ENCODE measurements around the gene ZDHHC13. TPM values are rescaled to one million over a fixed set of nuclear protein-coding genes. Genes with fewer than 3 reads are reported as not detected.

Gene ZDHHC13
- total and polyA plus RNA-seq, 2 donors (not counting 1 experiment from before 2014, with no cell fraction given), result 8.8 to 21.7 TPM

- no peaks in the 10 kb centered on the region for H3K36me3 ChIP-seq (replicated peaks in 1 of 2; ENCODE audit: control extremely low read depth in 1 of 2, control insufficient read depth in 1 of 2, extremely low read depth in 1 of 2, insufficient read depth in 2 of 2, low read length in 1 of 2)
- no peaks in the 10 kb centered on the region for H3K4me1 ChIP-seq (ENCODE audit: control insufficient read depth in 2 of 2, insufficient read depth in 2 of 2, low read length in 2 of 2)
- peaks cover 0 to 3% (median 0%) of the 10 kb centered on the region in 4 experiments for H3K27me3 ChIP-seq (replicated peaks in 1 of 4; ENCODE audit: control extremely low read depth in 1 of 4, control insufficient read depth in 3 of 4, insufficient read depth in 4 of 4, low read length in 3 of 4)
- H3K4me3 ChIP-seq (ENCODE audit: control extremely low read depth in 1 of 5, extremely low read depth in 1 of 5, insufficient read depth in 1 of 5, low read depth in 2 of 5, low read length in 4 of 5), result no peak overlapping the region
- ATAC-seq (ENCODE audit: low read depth) (no peak), DNase-seq (no peak)
- 100% methylated on average over 1 of the region's 4 CpGs for WGBS (ENCODE audit: insufficient coverage)
- no peak overlapping the region for H2AFZ ChIP-seq (ENCODE audit: insufficient read depth, low read depth, low read length, poor library complexity, severe bottlenecking)
- Mint-ChIP-seq H3K9me3 (ENCODE audit: insufficient read depth) (no peaks in the 10 kb centered on the region), H3K4me1 (no peaks in the 10 kb centered on the region), H3K4me3 (no peak overlapping the region), H3K27ac (no peak overlapping the region), H3K27me3 (no peaks in the 10 kb centered on the region)
- H4K20me1 ChIP-seq (ENCODE audit: control insufficient read depth, insufficient read depth, low read length, poor library complexity, severe bottlenecking), result no peaks in the 10 kb centered on the region
- intact Hi-C loops (cut with micrococcal nuclease), result no loop called here
- H3K9ac ChIP-seq (ENCODE audit: low read length), result no peak overlapping the region
- no peak overlapping the region for H3K27ac ChIP-seq (ENCODE audit: low read length in 2 of 2)
- H3K9me3 ChIP-seq (ENCODE audit: control extremely low read depth in 1 of 3, control insufficient read depth in 2 of 3, insufficient read depth in 1 of 3, low read length in 2 of 3), result no peaks in the 10 kb centered on the region
- POLR2A ChIA-PET, result no interaction called here
- CTCF ChIA-PET, result no interaction called here
- TF ChIP-seq, protein P1, sequence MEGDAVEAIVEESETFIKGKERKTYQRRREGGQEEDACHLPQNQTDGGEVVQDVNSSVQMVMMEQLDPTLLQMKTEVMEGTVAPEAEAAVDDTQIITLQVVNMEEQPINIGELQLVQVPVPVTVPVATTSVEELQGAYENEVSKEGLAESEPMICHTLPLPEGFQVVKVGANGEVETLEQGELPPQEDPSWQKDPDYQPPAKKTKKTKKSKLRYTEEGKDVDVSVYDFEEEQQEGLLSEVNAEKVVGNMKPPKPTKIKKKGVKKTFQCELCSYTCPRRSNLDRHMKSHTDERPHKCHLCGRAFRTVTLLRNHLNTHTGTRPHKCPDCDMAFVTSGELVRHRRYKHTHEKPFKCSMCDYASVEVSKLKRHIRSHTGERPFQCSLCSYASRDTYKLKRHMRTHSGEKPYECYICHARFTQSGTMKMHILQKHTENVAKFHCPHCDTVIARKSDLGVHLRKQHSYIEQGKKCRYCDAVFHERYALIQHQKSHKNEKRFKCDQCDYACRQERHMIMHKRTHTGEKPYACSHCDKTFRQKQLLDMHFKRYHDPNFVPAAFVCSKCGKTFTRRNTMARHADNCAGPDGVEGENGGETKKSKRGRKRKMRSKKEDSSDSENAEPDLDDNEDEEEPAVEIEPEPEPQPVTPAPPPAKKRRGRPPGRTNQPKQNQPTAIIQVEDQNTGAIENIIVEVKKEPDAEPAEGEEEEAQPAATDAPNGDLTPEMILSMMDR (IDR thresholded peaks at IDR 0.05), result no peak
- no peak for TF ChIP-seq EZH2 (IDR thresholded peaks at IDR 0.05; ENCODE audit: borderline replicate concordance, insufficient read depth, low read depth, low read length, poor library complexity, severe bottlenecking)
- no peak overlapping the region for H3K4me2 ChIP-seq (replicated peaks; ENCODE audit: low read depth, low read length, poor library complexity, severe bottlenecking)
- no peaks in the 10 kb centered on the region for H3K79me2 ChIP-seq (ENCODE audit: control insufficient read depth, insufficient read depth, low read length)
Observed at GRCh38 chr11:19194620-19195308, 77.8 kb downstream of the ZDHHC13 start.

- WGBS (ENCODE audit: insufficient coverage), result 93% methylated on average over 3 of the region's 6 CpGs
Observed at GRCh38 chr11:19196432-19196831, 79.5 kb downstream of the ZDHHC13 start.

More at GRCh38 chr11:19196432-19196831, 79.5 kb downstream of the ZDHHC13 start:
- Histone ChIP-seq H3K4me1 (ENCODE audit: control insufficient read depth in 2 of 2, insufficient read depth in 2 of 2, low read length in 2 of 2) (no peaks in the 10 kb centered on the region), H3K79me2 (ENCODE audit: control insufficient read depth, insufficient read depth, low read length) (no peaks in the 10 kb centered on the region), H3K4me2 (replicated peaks; ENCODE audit: low read depth, low read length, poor library complexity, severe bottlenecking) (no peak overlapping the region), H4K20me1 (ENCODE audit: control insufficient read depth, insufficient read depth, low read length, poor library complexity, severe bottlenecking) (no peaks in the 10 kb centered on the region), H3K4me3 (ENCODE audit: control extremely low read depth in 1 of 5, extremely low read depth in 1 of 5, insufficient read depth in 1 of 5, low read depth in 2 of 5, low read length in 4 of 5) (no peak overlapping the region), H3K36me3 (replicated peaks in 1 of 2; ENCODE audit: control extremely low read depth in 1 of 2, control insufficient read depth in 1 of 2, extremely low read depth in 1 of 2, insufficient read depth in 2 of 2, low read length in 1 of 2) (no peaks in the 10 kb centered on the region), H2AFZ (ENCODE audit: insufficient read depth, low read depth, low read length, poor library complexity, severe bottlenecking) (no peak overlapping the region), H3K27me3 (replicated peaks in 1 of 4; ENCODE audit: control extremely low read depth in 1 of 4, control insufficient read depth in 3 of 4, insufficient read depth in 4 of 4, low read length in 3 of 4) (peaks cover 0 to 3% (median 0%) of the 10 kb centered on the region in 4 experiments), H3K9ac (ENCODE audit: low read length) (no peak overlapping the region), H3K27ac (ENCODE audit: low read length in 2 of 2) (no peak overlapping the region), H3K9me3 (ENCODE audit: control extremely low read depth in 1 of 3, control insufficient read depth in 2 of 3, insufficient read depth in 1 of 3, low read length in 2 of 3) (no peaks in the 10 kb centered on the region)
- TF ChIP-seq, protein P1 (IDR thresholded peaks at IDR 0.05), result no peak
- TF ChIP-seq EZH2 (IDR thresholded peaks at IDR 0.05; ENCODE audit: borderline replicate concordance, insufficient read depth, low read depth, low read length, poor library complexity, severe bottlenecking), result no peak
- DNase-seq, result no peak
- CTCF ChIA-PET, result interaction anchor here (0.5 kb wide), 1 partner anchor 676 kb away, joined by 4 read pairs; no protein-coding TSS in a partner anchor
- no peak overlapping the region for H3K4me3 Mint-ChIP-seq
- peaks cover 4% of the 10 kb centered on the region for H3K27me3 Mint-ChIP-seq
- intact Hi-C loops (cut with micrococcal nuclease), result no loop called here
- H3K9me3 Mint-ChIP-seq (ENCODE audit: insufficient read depth), result no peaks in the 10 kb centered on the region
- no peaks in the 10 kb centered on the region for H3K4me1 Mint-ChIP-seq
- H3K27ac Mint-ChIP-seq, result no peak overlapping the region
- ATAC-seq (ENCODE audit: low read depth), result no peak
- POLR2A ChIA-PET, result no interaction called here
